HepG2 (cell line): ENCODE data around the gene WNT4. TPM values are rescaled to one million over a fixed set of nuclear protein-coding genes. Genes with fewer than 3 reads are reported as not detected.

Source experiments
- ATAC-seq: fragments of 200-7000 bp; cut with Tn5 transposase; 3 replicates; pipeline ENCODE4 v1.9.1; 2020; ENCODE audit warnings: mild to moderate bottlenecking, moderate library complexity
- BruUV-seq: library from RNA; stranded (reverse); fragments of 400-500 nt; replicated peaks from 2 replicates; lab custom pipeline; 2021; lab: Mats Ljungman, UMichigan
- CTCF ChIA-PET: fragments of 300-600 bp; formaldehyde crosslinking; extraction: SDS; loops from one replicate; lab custom pipeline; 2021; ENCODE audit warnings: low total read pairs, inconsistent platforms, low intra/inter-chr PET ratio; lab: Yijun Ruan, JAX
- POLR2A ChIA-PET: fragments of 350-600 bp; sonication (Branson Sonifier 250); formaldehyde crosslinking; loops from one replicate; lab custom pipeline; 2020; ENCODE audit warnings: antibody characterized with exemption, inconsistent platforms; lab: Yijun Ruan, JAX
- DNase-seq: peaks from one replicate; pipeline ENCODE4 v3.0.0-alpha.2; 2015; ENCODE audit warnings: low spot score
- FAIRE-seq: peaks from 3 replicates; lab custom pipeline; 2011; peaks lifted over from hg19 to GRCh38; lab: Jason Lieb, UNC
- H2AFZ ChIP-seq: one replicate; pipeline ENCODE4 v1.6.1; 2011; ENCODE audit warnings: low read length, inconsistent platforms
- H3K27ac ChIP-seq: fragments of 300-600 bp; 3 replicates; pipeline ENCODE4 v1.8.0; 2011; ENCODE audit warnings: mixed run types, mild to moderate bottlenecking, mixed read lengths, low read length, inconsistent platforms; ENCODE audit not compliant: insufficient read depth; ENCODE audit errors: extremely low read length
- H3K27me3 ChIP-seq, 2 experiments: fragments of 200-600 bp in 1 of 2; 2 replicates in 1 of 2; 3 replicates in 1 of 2; pipeline versions ENCODE4 v1.6.0 to v1.8.0; 2011; ENCODE audit warnings: low read length in 2 of 2, mild to moderate bottlenecking in 2 of 2, moderate library complexity in 2 of 2, inconsistent platforms in 1 of 2; ENCODE audit not compliant: insufficient read depth in 2 of 2, control insufficient read depth in 1 of 2
- H3K36me3 ChIP-seq, 2 experiments: fragments of 200-600 bp in 1 of 2; replicated peaks in 1 of 2; 2 replicates in 1 of 2; 3 replicates in 1 of 2; pipeline versions ENCODE4 v1.5.1 to v1.8.0; 2011; ENCODE audit warnings: low read length in 2 of 2, inconsistent platforms in 1 of 2; ENCODE audit not compliant: insufficient read depth in 2 of 2, control insufficient read depth in 1 of 2
- H3K4me1 ChIP-seq: 2 replicates; pipeline ENCODE4 v1.5.1; 2012; ENCODE audit warnings: low read length, inconsistent platforms; ENCODE audit not compliant: insufficient read depth
- H3K4me2 ChIP-seq: 2 replicates; pipeline ENCODE4 v1.6.0; 2011; ENCODE audit warnings: low read depth, low read length, inconsistent platforms
- H3K4me3 ChIP-seq, 3 experiments: fragments of 200-600 bp in 1 of 3; sonication (generic), shearing (Covaris generic) in 1 of 3; replicated peaks in 1 of 3; 2 replicates each; pipeline ENCODE4 v1.5.1; 2011 to 2016; ENCODE audit warnings: low read length in 3 of 3, inconsistent platforms in 2 of 3, low read depth in 2 of 3, mild to moderate bottlenecking in 2 of 3, control low read depth in 1 of 3, mixed read lengths in 1 of 3; ENCODE audit not compliant: insufficient read depth in 1 of 3
- H3K79me2 ChIP-seq: one replicate; pipeline ENCODE4 v1.6.1; 2011; ENCODE audit warnings: low read length, inconsistent platforms; ENCODE audit not compliant: insufficient read depth
- H3K9ac ChIP-seq: 2 replicates; pipeline ENCODE4 v1.6.0; 2011; ENCODE audit warnings: mild to moderate bottlenecking, low read depth, low read length, inconsistent platforms; ENCODE audit not compliant: insufficient read depth
- H3K9me3 ChIP-seq: 2 replicates; pipeline ENCODE4 v1.5.1; 2012; ENCODE audit warnings: mild to moderate bottlenecking, low read length
- H4K20me1 ChIP-seq: 2 replicates; pipeline ENCODE4 v1.6.0; 2011; ENCODE audit warnings: inconsistent platforms, mild to moderate bottlenecking, low read length, moderate library complexity; ENCODE audit not compliant: insufficient read depth
- BRF2 ChIP-seq: sonication (generic); formaldehyde crosslinking; IDR thresholded peaks from 2 replicates; pipeline ENCODE4 v1.8.1; 2022; ENCODE audit warnings: mild to moderate bottlenecking, missing genetic modification reagents
- GTF2F1 ChIP-seq: fragments of 150-350 bp; IDR thresholded peaks from 2 replicates; pipeline ENCODE4 v1.6.1; 2014; ENCODE audit warnings: low read length
- MYC ChIP-seq: sonication (generic); formaldehyde crosslinking; IDR thresholded peaks from 2 replicates; pipeline ENCODE4 v1.9.0; 2021; ENCODE audit warnings: missing genetic modification reagents, borderline replicate concordance
- SKIL ChIP-seq: sonication (generic); formaldehyde crosslinking; IDR thresholded peaks from 2 replicates; pipeline ENCODE4 v1.8.0; 2022; ENCODE audit warnings: missing genetic modification reagents, mild to moderate bottlenecking, moderate library complexity, borderline replicate concordance
- SNAI1 ChIP-seq: sonication (generic); formaldehyde crosslinking; IDR thresholded peaks from 2 replicates; pipeline ENCODE4 v1.5.0; 2020; ENCODE audit warnings: mild to moderate bottlenecking, missing genetic modification reagents, borderline replicate concordance
- ZKSCAN1 ChIP-seq: fragments of 150-350 bp; IDR thresholded peaks from 2 replicates; pipeline ENCODE4 v1.6.1; 2014; ENCODE audit warnings: low read length
- ZNF350 ChIP-seq: sonication (generic); formaldehyde crosslinking; IDR thresholded peaks from 2 replicates; pipeline ENCODE4 v1.4.0; 2020; ENCODE audit warnings: mild to moderate bottlenecking, low read depth, missing genetic modification reagents, borderline replicate concordance
- WGBS: methylation state at CpG from one replicate; pipeline ENCODE4 v1.1.6; 2017; ENCODE audit warnings: low lambda C conversion rate; 5-methylcytosine and 5-hydroxymethylcytosine counted together
- in situ Hi-C: cut with HindIII; loops from 2 replicates; pipeline ENCODE4 v1.10.0; 2017; ENCODE audit warnings: low pct_unique_long_range_greater_than_20kb; ENCODE audit not compliant: extremely low pct_ligation_motif_present
- intact Hi-C: fragments of 100-400 bp; cut with micrococcal nuclease; formaldehyde crosslinking; loops from one replicate; pipeline ENCODE4 v1.10.0; 2022; ENCODE audit not compliant: unreplicated experiment
- polyA plus RNA-seq, 8 experiments: library from polyadenylated mRNA; depleted of rRNA in 3 of 8; stranded (reverse) in 7 of 8; unstranded in 1 of 8; fragments of >200 nt; fragmentation: Illumina TruSeq in 4 of 8; extraction: Trizol in 4 of 8; gene quantifications; 2 replicates each; pipeline versions ENCODE4 v1.2.1 to v1.2.3, GENCODE V29; 2011 to 2016; ENCODE audit warnings: low read depth in 4 of 8, missing spikeins in 1 of 8, mixed read lengths in 1 of 8; ENCODE audit not compliant: insufficient read depth in 1 of 8
- total RNA-seq, 5 experiments: library from RNA; depleted of rRNA; stranded (reverse); fragments of >200 nt; fragmentation: Illumina TruSeq; extraction: Trizol; gene quantifications; 2 replicates each; pipeline ENCODE4 v1.2.3, GENCODE V29; 2016; ENCODE audit warnings: low read depth in 1 of 5

Gene WNT4
- total and polyA plus RNA-seq, 2 of the 13 experiments (the other 11 are each of a cell fraction or from before 2014, with no cell fraction given): not detected

GRCh38 chr1:22188914-22189313, 46.0 kb upstream of the WNT4 start:
- ATAC-seq (no peak), FAIRE-seq (no peak), DNase-seq (no peak)
- POLR2A ChIA-PET: no interaction called here
- Histone ChIP-seq H3K27ac (no peak overlapping the region), H3K27me3 (peaks cover 3 to 45% of the 10 kb centered on the region in 2 experiments; a peak in 3 of 5 replicates), H3K36me3 (no peaks in the 10 kb centered on the region), H4K20me1 (no peaks in the 10 kb centered on the region), H3K9ac (no peak overlapping the region), H3K4me2 (no peak overlapping the region), H3K79me2 (no peaks in the 10 kb centered on the region), H3K9me3 (no peaks in the 10 kb centered on the region), H2AFZ (no peak overlapping the region), H3K4me1 (no peaks in the 10 kb centered on the region), H3K4me3 (no peak overlapping the region)
- no TSS peak for BruUV-seq
- CTCF ChIA-PET: no interaction called here
- in situ Hi-C loops (no loop called here), intact Hi-C loops (no loop called here)
- WGBS: 46% methylated on average over 4 of the region's 7 CpGs
- TF ChIP-seq ZKSCAN1: peak; percentile 78
- TF ChIP-seq MYC (CRISPR knock-in tag): no peak

- H3K79me2 ChIP-seq: no peaks in the 10 kb centered on the region
- H4K20me1 ChIP-seq: no peaks in the 10 kb centered on the region
- no peaks in the 10 kb centered on the region for H3K4me1 ChIP-seq
- no peak overlapping the region for H3K9ac ChIP-seq
- POLR2A ChIA-PET: no interaction called here
- H2AFZ ChIP-seq: no peak overlapping the region
- ATAC-seq (no peak), DNase-seq (no peak), FAIRE-seq (no peak)
- 16% methylated on average over 3 of the region's 3 CpGs for WGBS
- H3K4me2 ChIP-seq: no peak overlapping the region
- no peaks in the 10 kb centered on the region for H3K9me3 ChIP-seq
- intact Hi-C loops (no loop called here), in situ Hi-C loops (no loop called here)
- no peaks in the 10 kb centered on the region for H3K36me3 ChIP-seq
- peaks cover 3 to 50% of the 10 kb centered on the region in 2 experiments; a peak in 3 of 5 replicates for H3K27me3 ChIP-seq
- H3K27ac ChIP-seq: no peak overlapping the region
- no peak overlapping the region for H3K4me3 ChIP-seq
- BruUV-seq: no TSS peak
- CTCF ChIA-PET: no interaction called here
- TF ChIP-seq GTF2F1 (no peak), BRF2 (CRISPR knock-in tag) (no peak), SKIL (CRISPR knock-in tag) (no peak), SNAI1 (CRISPR knock-in tag) (no peak), ZNF350 (no peak)
These were observed 45.5 kb upstream of the WNT4 start for GRCh38 chr1:22188436-22188835.
